HG03095 (cell line): ENCODE results near the gene SNED1.

Source experiments
- ATAC-seq: cut with Tn5 transposase; IDR thresholded peaks from one replicate; pipeline ENCODE4 v1.9.1; 2021; ENCODE audit warnings: moderate library complexity; ENCODE audit not compliant: unreplicated experiment

SNED1 gene

GRCh38 chr2:241043581-241043980 is 45.2 kb downstream of the SNED1 start:
- no peak for ATAC-seq

- no peak for ATAC-seq
Measured at GRCh38 chr2:241047253-241048010, 49.0 kb downstream of the SNED1 start.

- ATAC-seq = no peak
Measured at GRCh38 chr2:241048149-241048948, 49.9 kb downstream of the SNED1 start.

GRCh38 chr2:241048949-241049343 is 50.5 kb downstream of the SNED1 start:
- no peak for ATAC-seq

- no peak for ATAC-seq
Measured at GRCh38 chr2:241049739-241050623, 51.6 kb downstream of the SNED1 start.

- no peak for ATAC-seq
Measured at GRCh38 chr2:241050624-241051577, 52.5 kb downstream of the SNED1 start.

GRCh38 chr2:241051578-241052487 is 53.4 kb downstream of the SNED1 start:
- ATAC-seq = no peak

- ATAC-seq = no peak
Measured at GRCh38 chr2:241052677-241053360, 54.4 kb downstream of the SNED1 start.

GRCh38 chr2:241053576-241054251 is 55.3 kb downstream of the SNED1 start:
- ATAC-seq = no peak

- ATAC-seq = no peak
Measured at GRCh38 chr2:241061275-241061674, 62.9 kb downstream of the SNED1 start.

GRCh38 chr2:241062389-241063092 is 64.1 kb downstream of the SNED1 start:
- no peak for ATAC-seq

- ATAC-seq = no peak
Measured at GRCh38 chr2:241063093-241063551, 64.7 kb downstream of the SNED1 start.

GRCh38 chr2:241063587-241063986 is 65.2 kb downstream of the SNED1 start:
- ATAC-seq = no peak

GRCh38 chr2:241064008-241064801 is 65.8 kb downstream of the SNED1 start:
- ATAC-seq = no peak

GRCh38 chr2:241064802-241065354 is 66.5 kb downstream of the SNED1 start:
- ATAC-seq = no peak

GRCh38 chr2:241065355-241065803 is 67.0 kb downstream of the SNED1 start:
- ATAC-seq = no peak
